GM12873 (cell line): ENCODE measurements around the gene ID3.

Source experiments
- CTCF ChIP-seq: IDR thresholded peaks from 2 replicates; pipeline ENCODE4 v1.5.1; 2012; ENCODE audit warnings: low read depth, mild to moderate bottlenecking, moderate library complexity, low read length, control low read depth; ENCODE audit not compliant: insufficient read depth; ENCODE audit errors: missing control alignments

The ID3 gene

GRCh38 chr1:23546897-23547584 lies 12.3 kb downstream of the ID3 start:
- no peak for TF ChIP-seq CTCF

GRCh38 chr1:23545851-23546250 lies 13.4 kb downstream of the ID3 start:
- TF ChIP-seq CTCF: no peak

DNA sequence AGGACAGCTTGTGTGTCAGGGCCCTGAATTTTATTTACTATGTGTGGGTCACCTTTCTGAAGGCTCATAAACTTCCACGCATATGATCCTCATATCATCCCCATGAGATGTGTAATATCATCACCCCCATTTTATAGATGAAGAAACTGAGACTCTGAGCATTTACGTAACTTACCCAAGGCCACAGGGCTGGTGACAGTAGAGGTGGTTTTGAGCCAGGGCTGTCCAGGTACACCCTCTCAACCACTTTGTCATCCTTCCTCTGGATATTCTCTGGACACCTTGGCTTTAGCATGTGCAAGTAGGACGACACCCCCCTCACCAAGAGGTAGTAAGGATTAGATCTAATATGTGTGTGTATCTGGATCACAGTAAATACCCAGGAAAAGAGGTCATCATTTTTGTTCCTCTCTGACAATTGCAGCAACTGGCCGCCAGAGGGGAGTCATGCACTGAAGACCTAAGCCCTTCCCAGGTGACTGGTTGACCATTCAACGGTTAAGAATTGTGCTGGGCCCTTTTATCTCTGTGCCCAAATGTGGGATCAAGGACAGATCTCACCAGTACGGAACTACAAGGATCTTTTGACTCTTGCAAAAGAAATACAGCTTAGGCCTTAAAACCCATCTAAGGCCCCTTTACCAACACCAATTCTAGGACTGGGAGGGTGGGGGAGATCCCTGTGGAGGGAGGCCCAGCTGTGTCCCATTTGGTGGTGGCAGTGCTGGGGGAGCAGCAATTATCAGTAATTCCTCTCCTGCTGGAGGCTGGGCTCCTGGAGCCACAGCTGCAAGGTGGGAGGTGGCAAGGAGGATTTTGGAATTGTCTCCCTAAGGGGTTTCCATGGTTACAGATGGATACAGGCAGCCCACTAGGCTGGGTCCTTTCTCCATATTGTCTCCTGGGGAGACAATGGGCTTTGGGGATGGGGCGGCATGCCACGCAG lies 14.6 kb downstream of the ID3 start:
- peak; percentile 86 for TF ChIP-seq CTCF

GRCh38 chr1:23543707-23544443 lies 15.4 kb downstream of the ID3 start:
- TF ChIP-seq CTCF: no peak

GRCh38 chr1:23539698-23540266 lies 19.5 kb downstream of the ID3 start:
- TF ChIP-seq CTCF: peak; percentile 93

- TF ChIP-seq CTCF: no peak
Observed at GRCh38 chr1:23537296-23537973, 21.9 kb downstream of the ID3 start.
